ENCODE measurements around the gene CHST11. TPM values are rescaled to one million over a fixed set of nuclear protein-coding genes. Genes with fewer than 3 reads are reported as not detected.

CHST11 gene
- total RNA-seq, 1 experiment from 2014 or later = 6.7 TPM

DNA sequence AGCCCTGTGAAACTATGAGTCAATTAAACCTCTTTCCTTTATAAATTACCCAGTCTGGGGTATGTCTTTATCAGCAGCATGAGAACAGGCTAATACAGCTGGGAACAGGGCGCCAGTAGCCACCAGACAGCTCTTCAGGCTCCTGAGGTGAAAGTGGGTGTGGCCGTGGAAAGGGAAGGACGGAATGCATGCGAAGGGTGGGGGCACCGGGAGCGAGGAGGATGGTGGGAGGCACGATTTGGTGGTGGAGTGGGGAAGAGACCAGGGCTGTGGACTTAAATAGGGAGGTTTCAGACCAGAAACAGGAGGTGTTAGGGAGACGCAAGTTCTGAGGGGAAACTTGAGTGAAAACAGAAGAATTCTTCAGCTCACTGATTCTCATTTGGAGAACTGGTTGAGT is 44.1 kb upstream of the CHST11 start:
- TF ChIP-seq, protein P1, sequence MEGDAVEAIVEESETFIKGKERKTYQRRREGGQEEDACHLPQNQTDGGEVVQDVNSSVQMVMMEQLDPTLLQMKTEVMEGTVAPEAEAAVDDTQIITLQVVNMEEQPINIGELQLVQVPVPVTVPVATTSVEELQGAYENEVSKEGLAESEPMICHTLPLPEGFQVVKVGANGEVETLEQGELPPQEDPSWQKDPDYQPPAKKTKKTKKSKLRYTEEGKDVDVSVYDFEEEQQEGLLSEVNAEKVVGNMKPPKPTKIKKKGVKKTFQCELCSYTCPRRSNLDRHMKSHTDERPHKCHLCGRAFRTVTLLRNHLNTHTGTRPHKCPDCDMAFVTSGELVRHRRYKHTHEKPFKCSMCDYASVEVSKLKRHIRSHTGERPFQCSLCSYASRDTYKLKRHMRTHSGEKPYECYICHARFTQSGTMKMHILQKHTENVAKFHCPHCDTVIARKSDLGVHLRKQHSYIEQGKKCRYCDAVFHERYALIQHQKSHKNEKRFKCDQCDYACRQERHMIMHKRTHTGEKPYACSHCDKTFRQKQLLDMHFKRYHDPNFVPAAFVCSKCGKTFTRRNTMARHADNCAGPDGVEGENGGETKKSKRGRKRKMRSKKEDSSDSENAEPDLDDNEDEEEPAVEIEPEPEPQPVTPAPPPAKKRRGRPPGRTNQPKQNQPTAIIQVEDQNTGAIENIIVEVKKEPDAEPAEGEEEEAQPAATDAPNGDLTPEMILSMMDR (conservative IDR thresholded peaks at IDR 0.05) = no peak
- no peak overlapping the region for H2BK12ac ChIP-seq (ENCODE audit: insufficient read length, low read depth, low read length)
- DNase-seq = no peak
- no peaks in the 10 kb centered on the region for H3K79me2 ChIP-seq (ENCODE audit: insufficient read depth, low read length)
- no peaks in the 10 kb centered on the region for H3K79me1 ChIP-seq (ENCODE audit: insufficient read depth, low read depth, low read length, poor library complexity, severe bottlenecking)
- no peaks in the 10 kb centered on the region for H3K9me3 ChIP-seq (ENCODE audit: control insufficient read depth, low read depth, low read length)
- no peak overlapping the region for H3K18ac ChIP-seq (ENCODE audit: insufficient read length, low read depth, low read length)
- no peak overlapping the region for H4K5ac ChIP-seq (ENCODE audit: insufficient read length, low read depth, low read length)
- H2BK5ac ChIP-seq (ENCODE audit: insufficient read length, low read length) = no peak overlapping the region
- Mint-ChIP-seq H3K9me3 (peaks cover 0 to 1% of the 10 kb centered on the region in 2 experiments; a peak in 2 of 5 replicates), H3K4me3 (peak overlapping the region in 1 of 2 experiments; percentile 17; a peak in 1 of 5 replicates), H3K4me1 (peaks cover 20 to 21% of the 10 kb centered on the region in 2 experiments), H3K27ac (peak overlapping the region in 1 of 3 experiments; percentile 78; a peak in 3 of 7 replicates), H3K27me3 (ENCODE audit: low read depth) (peaks cover 20% of the 10 kb centered on the region), H3K36me3 (ENCODE audit: insufficient read depth in 1 of 3, low read depth in 3 of 3) (no peaks in the 10 kb centered on the region; a peak in 1 of 7 replicates)
- H3K23ac ChIP-seq (ENCODE audit: insufficient read length, low read depth, low read length) = no peak overlapping the region
- no peak overlapping the region for H3K4ac ChIP-seq (ENCODE audit: low read depth, low read length)
- H4K91ac ChIP-seq (ENCODE audit: insufficient read length, low read depth, low read length) = no peak overlapping the region
- no peak overlapping the region for H3T11ph ChIP-seq (ENCODE audit: low read length)
- H3K56ac ChIP-seq (ENCODE audit: insufficient read length, low read depth, low read length) = no peak overlapping the region
- no peak overlapping the region for H3K27ac ChIP-seq (ENCODE audit: insufficient read length, low read depth, low read length)
- no peak overlapping the region for H2AFZ ChIP-seq (ENCODE audit: low read length)
- H2BK120ac ChIP-seq (ENCODE audit: low read depth, low read length, poor library complexity, severe bottlenecking) = no peak overlapping the region
- peaks cover 6% of the 10 kb centered on the region; the same call in 1 of the 2 replicates for H3K4me1 ChIP-seq (ENCODE audit: insufficient read depth, low read length)
- H3K4me2 ChIP-seq (ENCODE audit: insufficient read depth, insufficient read length, low read length) = no peak overlapping the region
- H3K23me2 ChIP-seq (ENCODE audit: insufficient read length, low read depth, low read length, poor library complexity, severe bottlenecking) = no peaks in the 10 kb centered on the region
- H4K8ac ChIP-seq (replicated peaks; ENCODE audit: insufficient read length, low read depth, low read length) = no peak overlapping the region
- H2BK20ac ChIP-seq (ENCODE audit: low read depth, low read length, poor library complexity, severe bottlenecking) = no peak overlapping the region
- H4K20me1 ChIP-seq (ENCODE audit: control insufficient read depth, insufficient read depth, insufficient read length) = no peaks in the 10 kb centered on the region
- no peak overlapping the region for H3K9ac ChIP-seq (ENCODE audit: extremely low read depth, insufficient read length, low read length)
- H2BK15ac ChIP-seq (ENCODE audit: low read depth, low read length) = no peak overlapping the region
- no peak overlapping the region for H3K14ac ChIP-seq (ENCODE audit: insufficient read depth, low read length)
- no CpG with 5 or more reads among the region's 8 CpGs for WGBS (ENCODE audit: extremely low coverage, insufficient read length, low lambda C conversion rate)
- H2AK5ac ChIP-seq (ENCODE audit: insufficient read length, low read length) = no peak overlapping the region
- H3K27me3 ChIP-seq (ENCODE audit: insufficient read depth, low read length) = 0 out of 2 replicates have a peak, but pooled peaks cover 1% of the 10 kb centered on the region
